HUES48 (cell line): ENCODE results near the gene SUZ12.
"Not testable (repeated sequence)": the region's sequence is repeated elsewhere in the genome, so short reads cannot be mapped to it uniquely, and the experiment has no call there.

Experiments used
- H3K27ac ChIP-seq: one replicate; pipeline ENCODE4 v1.7.0; 2013; ENCODE audit warnings: low read depth, low read length, inconsistent platforms
- H3K27me3 ChIP-seq: 2 replicates; pipeline ENCODE4 v1.6.1; 2013; ENCODE audit warnings: mild to moderate bottlenecking, low read length; ENCODE audit not compliant: control insufficient read depth, insufficient read depth
- H3K36me3 ChIP-seq: 2 replicates; pipeline ENCODE4 v1.6.1; 2013; ENCODE audit warnings: low read length; ENCODE audit not compliant: control insufficient read depth, insufficient read depth
- H3K4me1 ChIP-seq: 2 replicates; pipeline ENCODE4 v1.6.1; 2013; ENCODE audit warnings: mild to moderate bottlenecking, low read length; ENCODE audit not compliant: control insufficient read depth, insufficient read depth
- H3K4me3 ChIP-seq: 2 replicates; pipeline ENCODE4 v1.5.1; 2013; ENCODE audit warnings: mild to moderate bottlenecking, low read depth, low read length
- H3K9ac ChIP-seq: 2 replicates; pipeline ENCODE4 v1.6.1; 2013; ENCODE audit warnings: mild to moderate bottlenecking, low read depth, low read length, moderate library complexity
- H3K9me3 ChIP-seq: 2 replicates; pipeline ENCODE4 v1.6.1; 2013; ENCODE audit warnings: low read length; ENCODE audit not compliant: control insufficient read depth, insufficient read depth

SUZ12 gene

DNA sequence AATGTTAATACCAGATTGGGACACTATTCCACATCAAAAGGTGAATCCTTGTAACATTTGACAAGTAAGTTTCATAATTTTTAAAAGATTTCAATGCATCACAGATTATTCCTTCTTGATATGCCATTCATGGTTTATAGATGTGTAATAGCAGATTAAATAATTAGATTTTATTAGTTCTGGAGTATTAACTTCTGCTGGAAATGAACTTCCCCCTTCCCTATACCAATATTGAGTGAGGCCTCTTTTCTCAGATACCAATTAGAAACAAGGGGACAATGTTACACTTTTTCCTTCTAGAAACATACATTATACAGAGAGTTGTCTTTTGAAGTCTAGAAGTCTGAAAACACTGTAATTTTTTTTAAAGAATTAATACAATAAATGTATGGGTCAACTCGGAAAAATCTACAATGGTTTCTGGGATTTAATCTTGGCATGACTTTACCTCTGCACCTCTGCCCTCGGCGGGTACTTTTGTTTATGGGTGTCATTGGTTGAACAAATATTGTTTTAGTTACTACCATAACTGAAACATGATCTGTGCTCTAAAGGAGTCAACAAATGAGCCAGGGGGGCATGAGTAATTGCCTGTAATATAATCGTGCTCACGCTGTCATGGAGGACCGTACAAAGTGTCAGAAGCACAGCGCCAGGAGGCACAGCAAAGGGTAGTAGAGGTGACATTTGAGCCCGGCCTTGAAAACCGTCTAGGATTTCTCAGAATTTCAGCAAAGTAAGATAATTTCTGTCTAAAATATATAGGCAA is 78.6 kb downstream of the SUZ12 start:
- Histone ChIP-seq H3K9me3 (no peaks in the 10 kb centered on the region), H3K4me1 (no peaks in the 10 kb centered on the region), H3K27ac (no peak overlapping the region), H3K4me3 (no peak overlapping the region), H3K27me3 (no peaks in the 10 kb centered on the region), H3K36me3 (peaks cover 10% of the 10 kb centered on the region), H3K9ac (no peak overlapping the region)

DNA sequence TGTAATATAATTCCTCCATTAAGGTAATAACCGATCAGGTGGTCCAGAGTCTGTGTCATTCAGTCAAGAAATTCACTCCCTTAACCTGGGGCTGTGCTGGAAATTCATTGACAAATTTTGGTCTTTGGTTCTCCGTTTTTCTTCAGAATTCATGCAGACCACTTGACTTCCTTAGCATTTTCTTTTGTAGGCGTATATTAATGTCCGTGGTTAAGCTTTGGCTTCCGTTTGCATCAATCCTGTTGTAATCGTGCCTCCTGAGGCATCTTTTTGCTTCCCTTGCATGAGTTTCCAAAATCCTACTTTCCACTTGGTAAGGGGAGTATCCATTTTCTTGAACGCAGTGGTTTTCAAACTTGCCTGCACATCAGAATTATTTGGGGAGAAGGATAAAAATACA is 79.4 kb downstream of the SUZ12 start:
- H3K4me3 ChIP-seq, result no peak overlapping the region

DNA sequence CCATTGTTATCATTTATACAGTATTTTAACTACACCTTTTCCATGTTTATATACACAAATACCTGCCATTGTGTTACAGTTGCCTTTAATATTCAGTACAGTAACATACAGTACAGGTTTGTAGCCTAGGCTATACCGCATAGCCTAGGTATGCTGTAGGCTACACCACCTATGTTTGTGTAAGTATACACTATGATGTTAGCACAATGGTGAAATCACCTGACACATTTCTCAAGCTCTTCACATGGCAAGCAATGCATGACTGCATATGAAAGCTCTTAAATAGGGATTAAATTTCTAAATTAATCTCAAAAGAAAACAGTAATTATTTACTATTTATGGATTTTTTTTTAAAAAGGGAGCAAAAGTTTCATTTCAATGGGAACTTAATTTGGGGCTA is 82.4 kb downstream of the SUZ12 start:
- H3K27me3 ChIP-seq, result no peaks in the 10 kb centered on the region
- H3K9ac ChIP-seq, result no peak overlapping the region
- no peak overlapping the region for H3K27ac ChIP-seq
- no peaks in the 10 kb centered on the region for H3K9me3 ChIP-seq
- H3K4me3 ChIP-seq, result no peak overlapping the region
- H3K4me1 ChIP-seq, result no peaks in the 10 kb centered on the region
- peaks cover 19% of the 10 kb centered on the region for H3K36me3 ChIP-seq

More for the DNA sequence above, 79.4 kb downstream of the SUZ12 start:
- Histone ChIP-seq H3K9ac (no peak overlapping the region), H3K36me3 (peaks cover 11% of the 10 kb centered on the region), H3K9me3 (no peaks in the 10 kb centered on the region), H3K4me1 (no peaks in the 10 kb centered on the region), H3K27me3 (no peaks in the 10 kb centered on the region), H3K27ac (no peak overlapping the region)

DNA sequence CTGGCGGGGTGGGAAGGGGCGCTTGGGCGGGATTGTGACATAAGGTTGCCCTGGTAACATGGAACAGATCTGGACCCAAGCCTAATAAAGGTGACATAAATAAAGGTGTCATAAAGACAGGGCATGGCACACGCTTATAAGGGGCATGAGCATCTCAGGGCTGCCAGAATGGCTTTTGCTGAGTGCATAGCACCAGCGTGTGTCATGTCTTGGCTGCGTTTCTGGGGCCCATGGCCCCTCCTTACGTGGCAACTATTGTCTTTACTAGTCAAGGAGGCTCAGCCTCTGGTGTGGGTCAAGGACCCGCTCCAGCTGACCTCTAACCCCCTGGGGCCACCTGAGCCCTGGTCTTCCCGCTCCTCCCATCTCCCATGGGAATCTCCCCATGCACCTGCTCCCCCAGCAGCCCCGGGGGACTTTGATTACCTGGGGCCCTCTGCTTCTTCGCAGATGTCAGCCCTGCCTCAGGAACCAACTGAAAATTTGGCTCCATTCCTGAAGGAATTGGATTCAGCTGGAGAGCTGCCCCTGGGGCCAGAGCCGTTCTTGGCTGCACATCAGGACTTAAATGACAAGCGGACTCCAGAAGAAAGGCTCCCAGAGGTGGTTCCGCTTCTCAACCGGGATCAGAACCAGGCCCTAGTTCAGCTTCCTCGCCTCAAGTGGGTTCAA is 84.3 kb downstream of the SUZ12 start:
- Histone ChIP-seq H3K4me1 (no peaks in the 10 kb centered on the region), H3K27me3 (no peaks in the 10 kb centered on the region), H3K9ac (no peak overlapping the region), H3K9me3 (no peaks in the 10 kb centered on the region), H3K27ac (no peak overlapping the region), H3K4me3 (no peak overlapping the region), H3K36me3 (peaks cover 19% of the 10 kb centered on the region)

GRCh38 chr17:32021615-32021955 is 84.8 kb downstream of the SUZ12 start:
- Histone ChIP-seq H3K4me1 (no peaks in the 10 kb centered on the region), H3K4me3 (no peak overlapping the region), H3K27ac (no peak overlapping the region), H3K9ac (no peak overlapping the region), H3K9me3 (no peaks in the 10 kb centered on the region), H3K36me3 (peaks cover 19% of the 10 kb centered on the region), H3K27me3 (no peaks in the 10 kb centered on the region)

GRCh38 chr17:32022554-32022953 is 85.7 kb downstream of the SUZ12 start:
- not testable (repeated sequence) for H3K27ac ChIP-seq, H3K27me3 ChIP-seq, H3K9ac ChIP-seq, H3K4me1 ChIP-seq, H3K9me3 ChIP-seq, H3K4me3 ChIP-seq
- peaks cover 19% of the 10 kb centered on the region for H3K36me3 ChIP-seq

DNA sequence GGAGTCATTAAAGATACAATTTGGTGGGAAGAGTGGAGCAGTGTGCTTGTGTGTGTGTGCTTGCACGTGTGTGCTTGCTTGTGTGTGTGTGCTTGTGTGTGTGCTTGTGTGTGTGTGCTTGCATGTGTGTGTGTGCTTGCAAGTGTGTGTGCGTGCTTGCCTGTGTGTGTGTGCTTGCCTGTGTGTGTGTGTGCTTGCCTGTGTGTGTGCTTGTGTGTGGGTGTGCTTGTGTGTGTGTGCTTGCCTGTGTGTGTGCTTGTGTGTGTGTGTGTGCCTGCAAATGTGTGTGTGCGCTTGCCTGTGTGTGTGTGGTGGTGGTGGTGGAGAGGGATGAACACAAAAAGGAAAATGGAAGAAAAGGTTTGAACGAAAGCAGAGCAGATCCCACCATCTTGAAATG is 90.5 kb downstream of the SUZ12 start:
- H3K9me3 ChIP-seq, H3K36me3 ChIP-seq, H3K27me3 ChIP-seq, H3K27ac ChIP-seq, H3K9ac ChIP-seq, H3K4me3 ChIP-seq, H3K4me1 ChIP-seq: not testable (repeated sequence)

DNA sequence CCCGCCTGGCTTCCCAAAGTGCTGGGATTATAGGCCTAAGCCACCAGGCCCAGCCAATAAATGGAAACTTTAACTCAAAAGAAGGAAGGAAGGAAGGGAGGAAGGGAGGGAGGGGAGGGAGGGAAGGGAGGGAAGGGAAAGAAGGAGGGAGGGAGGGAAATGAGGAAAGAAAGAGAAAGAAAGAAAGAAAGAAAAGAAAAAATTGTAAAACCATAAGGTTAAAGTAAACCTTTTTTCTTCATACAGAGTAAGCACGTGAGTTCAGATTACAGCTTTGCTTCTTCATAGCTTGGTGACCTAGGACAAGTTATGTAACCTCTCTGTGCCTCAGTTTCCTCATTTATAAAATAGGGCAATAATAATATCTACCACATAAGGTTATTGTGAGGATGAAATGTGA is 96.4 kb downstream of the SUZ12 start:
- H3K9me3 ChIP-seq, result no peaks in the 10 kb centered on the region
- no peak overlapping the region for H3K9ac ChIP-seq
- no peaks in the 10 kb centered on the region for H3K4me1 ChIP-seq
- no peak overlapping the region for H3K27ac ChIP-seq
- no peak overlapping the region for H3K4me3 ChIP-seq
- H3K36me3 ChIP-seq, result peaks cover 40% of the 10 kb centered on the region
- no peaks in the 10 kb centered on the region for H3K27me3 ChIP-seq

GRCh38 chr17:32033812-32034211 is 97.0 kb downstream of the SUZ12 start:
- H3K4me3 ChIP-seq, H3K27ac ChIP-seq, H3K27me3 ChIP-seq, H3K4me1 ChIP-seq, H3K9ac ChIP-seq, H3K9me3 ChIP-seq: not testable (repeated sequence)
- peaks cover 40% of the 10 kb centered on the region for H3K36me3 ChIP-seq

DNA sequence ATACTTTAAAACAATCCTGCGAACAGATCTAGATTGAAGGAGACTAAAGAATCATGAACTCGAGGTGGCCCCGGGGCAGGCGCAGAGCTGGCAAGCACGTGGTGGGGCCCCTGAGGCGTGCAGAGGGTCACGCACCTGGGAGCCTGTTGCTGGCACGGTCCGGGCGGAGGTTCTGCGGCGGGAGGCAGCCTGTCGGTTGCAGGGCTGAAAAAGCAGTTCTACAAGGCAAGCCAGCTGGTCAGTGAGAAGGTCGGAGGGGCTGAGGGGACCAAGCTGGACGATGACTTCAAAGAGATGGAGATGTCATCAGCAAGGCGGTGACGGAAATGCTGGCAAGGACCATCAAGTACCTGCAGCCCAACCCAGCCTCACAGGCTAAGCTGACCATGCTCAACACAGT is 103.4 kb downstream of the SUZ12 start:
- not testable (repeated sequence) for H3K9me3 ChIP-seq, H3K27ac ChIP-seq, H3K9ac ChIP-seq, H3K4me1 ChIP-seq, H3K27me3 ChIP-seq, H3K4me3 ChIP-seq
- H3K36me3 ChIP-seq, result peaks cover 38% of the 10 kb centered on the region

DNA sequence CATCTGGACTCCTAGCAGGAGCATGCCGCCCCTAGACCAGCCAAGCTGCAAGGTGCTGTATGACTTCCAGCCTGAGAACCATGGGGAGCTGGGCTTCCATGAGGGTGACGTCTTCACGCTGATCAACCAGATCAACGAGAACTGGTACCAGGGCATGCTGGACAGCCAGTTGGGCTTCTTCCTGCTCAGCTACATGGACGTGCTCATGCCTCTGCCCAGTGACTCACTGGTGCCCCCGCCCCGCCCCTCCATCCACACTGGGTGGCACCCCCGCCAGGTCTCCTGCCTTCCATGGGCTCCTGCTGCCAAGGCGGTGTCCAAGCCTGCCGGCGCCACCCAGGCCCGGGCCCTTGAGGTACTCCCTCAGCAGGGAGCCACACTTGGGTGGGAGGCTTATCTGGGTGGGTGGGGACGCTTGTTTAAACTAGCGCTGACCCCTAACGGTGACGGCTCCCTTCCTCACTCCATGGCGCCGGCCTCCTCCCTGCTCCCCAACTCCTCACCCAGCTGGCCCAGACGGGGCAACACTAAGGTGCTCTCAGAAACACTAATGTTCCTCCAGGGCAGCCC is 104.6 kb downstream of the SUZ12 start:
- not testable (repeated sequence) for H3K4me3 ChIP-seq, H3K27me3 ChIP-seq, H3K9me3 ChIP-seq, H3K9ac ChIP-seq, H3K27ac ChIP-seq, H3K4me1 ChIP-seq
- H3K36me3 ChIP-seq, result peaks cover 27% of the 10 kb centered on the region
